Glomerular visceral epithelial cell (primary cell): ENCODE results near the gene ARNT2.
"Not testable (repeated sequence)": the region's sequence is repeated elsewhere in the genome, so short reads cannot be mapped to it uniquely, and the experiment has no call there.

Experiments used
- DNase-seq: peaks from one replicate; pipeline ENCODE4 v3.0.0-alpha.2; 2016; ENCODE audit errors: extremely low spot score

The ARNT2 gene

DNA sequence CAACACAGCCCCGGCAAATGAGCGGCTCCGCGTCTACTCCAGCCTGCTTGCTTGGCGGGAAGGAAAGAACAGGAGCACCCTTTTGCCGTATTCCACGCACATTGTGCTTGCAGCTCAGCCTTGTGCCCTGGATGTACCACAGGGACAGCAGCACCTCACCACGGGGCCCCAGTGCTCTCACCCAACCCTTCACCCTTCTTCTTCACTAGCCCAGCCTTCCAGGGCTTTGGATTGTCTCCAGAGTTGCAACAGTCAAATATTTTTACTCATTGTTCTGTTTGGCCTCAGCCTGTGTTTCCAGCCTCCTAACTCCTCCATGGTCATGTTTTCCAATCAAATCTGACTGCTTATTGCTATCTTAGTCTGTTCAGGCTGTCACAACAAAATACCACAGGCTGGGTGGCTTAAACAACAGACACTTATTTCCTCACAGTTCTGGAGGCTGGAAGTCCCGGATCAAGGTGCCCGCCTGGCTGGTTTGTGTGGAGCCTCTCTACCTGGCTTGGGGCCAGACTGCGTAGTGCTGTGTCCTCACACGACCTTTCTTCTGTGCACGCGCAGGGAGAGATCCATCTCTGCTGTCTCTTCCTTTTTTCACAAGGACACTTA lies 211.7 kb downstream of the ARNT2 start:
- peak; percentile 47 for DNase-seq

DNA sequence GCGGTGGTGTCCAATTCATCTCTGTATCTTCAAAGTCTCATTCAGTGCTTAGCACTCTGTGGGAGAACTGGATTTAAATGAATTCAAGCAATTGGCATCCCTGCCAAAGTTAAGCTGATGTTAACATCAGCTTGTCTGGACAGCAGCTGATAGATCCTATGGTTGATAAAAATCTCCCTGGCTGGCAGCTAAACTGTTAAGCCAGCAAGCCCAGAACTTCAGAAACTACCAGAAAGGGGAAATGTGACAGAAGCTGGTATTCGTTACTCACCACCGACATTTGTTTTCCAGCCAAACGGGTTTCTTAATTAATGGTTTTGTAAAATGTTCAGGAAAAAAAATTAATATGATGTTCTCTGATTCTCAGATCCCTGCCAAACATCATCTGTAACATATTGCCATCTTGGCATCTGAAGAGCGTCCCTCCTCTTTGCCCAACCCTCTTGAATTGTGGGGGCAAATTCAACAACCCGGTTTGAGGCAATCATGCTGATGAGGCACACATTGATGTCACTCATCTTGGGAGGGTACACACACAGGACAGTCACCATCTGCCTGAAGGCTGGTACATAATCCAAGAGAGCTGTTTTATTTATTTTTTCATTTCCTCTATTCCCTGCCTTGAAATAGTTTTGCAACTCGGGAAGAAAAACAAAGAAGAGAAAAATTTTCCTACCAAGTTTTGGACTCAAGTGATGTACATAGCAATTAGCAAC lies 214.7 kb downstream of the ARNT2 start:
- no peak for DNase-seq

DNA sequence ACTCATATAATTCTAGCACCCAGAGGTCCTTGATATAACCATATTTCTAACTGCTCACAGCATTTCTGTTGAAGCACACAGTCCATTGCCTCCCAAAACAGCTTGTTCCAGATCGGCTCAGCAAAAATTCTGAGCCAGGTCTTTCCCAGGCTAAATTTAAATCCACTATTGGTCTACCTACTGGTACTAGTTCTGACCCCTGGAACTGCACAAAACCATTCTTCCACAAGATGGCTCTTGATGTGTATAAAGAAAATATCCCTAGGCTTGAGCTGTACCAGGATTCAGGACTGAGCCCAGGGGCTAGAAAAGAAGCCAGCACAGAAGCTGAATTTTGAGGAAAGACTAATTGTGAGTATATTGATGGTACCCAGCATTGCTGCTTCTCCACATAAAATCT lies 215.5 kb downstream of the ARNT2 start:
- DNase-seq: peak; percentile 9

DNA sequence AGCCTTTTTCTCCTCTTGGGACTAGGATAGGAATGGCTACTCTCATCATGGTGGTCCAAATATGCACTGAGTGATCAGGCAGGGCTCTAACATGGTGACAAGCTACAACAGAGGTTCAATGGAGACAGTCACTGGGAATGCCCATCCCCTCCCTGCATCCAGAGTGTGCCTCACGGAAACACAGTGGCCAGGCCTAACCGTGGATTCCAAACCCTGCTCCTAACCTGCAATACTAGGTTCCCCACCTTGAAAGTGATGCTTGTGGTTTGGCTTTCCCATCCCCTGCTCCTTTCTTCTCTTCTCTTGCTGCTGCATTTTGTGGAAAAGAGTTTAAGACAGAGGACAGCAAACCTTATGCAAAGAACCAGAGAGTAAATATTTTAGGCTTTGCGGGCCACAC lies 216.0 kb downstream of the ARNT2 start:
- DNase-seq: no peak

DNA sequence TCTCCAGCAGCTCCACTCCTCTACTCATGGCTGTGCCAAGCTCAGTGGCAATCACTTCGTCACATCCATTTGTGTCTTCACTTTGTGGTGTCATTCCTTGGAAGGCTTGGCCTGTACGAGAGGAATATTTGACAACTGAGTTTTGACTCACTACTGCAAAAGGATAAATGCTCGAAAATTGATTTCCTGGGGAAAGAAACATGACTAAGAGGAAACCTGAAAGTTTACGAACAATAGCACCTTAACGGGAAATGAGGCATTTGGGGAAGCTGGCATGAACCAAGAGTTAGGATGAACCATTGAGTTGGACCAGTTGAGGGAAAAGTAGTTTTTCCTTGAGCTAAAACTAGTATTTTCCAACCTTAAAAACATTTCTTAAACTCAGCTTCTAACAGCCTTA lies 216.7 kb downstream of the ARNT2 start:
- DNase-seq: no peak

DNA sequence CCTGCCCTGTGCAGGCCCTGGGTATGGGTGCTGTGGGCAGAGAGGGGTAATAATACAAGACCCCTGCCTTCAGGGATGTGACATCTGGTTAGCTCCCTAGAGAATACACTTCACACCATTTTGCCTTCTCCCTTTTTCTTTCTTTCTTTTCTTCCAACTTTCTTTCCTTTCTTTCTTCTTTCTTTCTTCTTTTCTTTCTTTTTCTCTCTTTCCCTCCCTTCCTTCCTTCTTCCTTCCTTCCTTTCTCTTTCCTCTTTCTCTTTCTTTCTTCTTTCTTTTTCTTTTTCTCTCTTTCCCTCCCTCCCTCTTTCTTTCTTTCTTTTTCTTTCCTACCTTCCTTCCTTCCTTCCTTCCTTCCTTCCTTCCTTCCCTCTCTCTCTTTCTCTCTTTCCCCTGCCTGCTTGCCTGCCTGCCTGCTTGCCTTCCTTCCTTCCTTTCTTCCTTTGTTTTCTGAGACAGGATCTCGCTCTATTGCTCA lies 222.5 kb downstream of the ARNT2 start:
- no peak for DNase-seq

DNA sequence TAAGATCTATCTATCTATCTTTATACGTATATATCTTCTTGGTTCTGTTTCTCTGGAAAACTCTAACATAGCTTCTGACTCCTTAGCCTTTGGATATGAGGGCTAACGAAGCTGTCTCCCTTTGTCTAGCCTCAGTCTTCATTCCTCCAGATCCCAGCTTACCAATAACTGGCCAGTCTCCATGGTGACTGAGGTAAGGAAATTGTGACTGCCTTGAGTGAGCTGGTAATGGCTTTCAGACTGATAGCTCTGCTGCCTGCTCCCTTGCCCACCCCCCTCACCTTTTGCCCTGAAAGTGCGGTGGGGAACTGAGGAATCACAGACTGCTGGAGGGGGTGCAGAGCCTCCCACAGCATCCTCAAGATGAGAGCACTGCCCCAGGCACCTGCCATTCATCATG lies 225.2 kb downstream of the ARNT2 start:
- DNase-seq: no peak

DNA sequence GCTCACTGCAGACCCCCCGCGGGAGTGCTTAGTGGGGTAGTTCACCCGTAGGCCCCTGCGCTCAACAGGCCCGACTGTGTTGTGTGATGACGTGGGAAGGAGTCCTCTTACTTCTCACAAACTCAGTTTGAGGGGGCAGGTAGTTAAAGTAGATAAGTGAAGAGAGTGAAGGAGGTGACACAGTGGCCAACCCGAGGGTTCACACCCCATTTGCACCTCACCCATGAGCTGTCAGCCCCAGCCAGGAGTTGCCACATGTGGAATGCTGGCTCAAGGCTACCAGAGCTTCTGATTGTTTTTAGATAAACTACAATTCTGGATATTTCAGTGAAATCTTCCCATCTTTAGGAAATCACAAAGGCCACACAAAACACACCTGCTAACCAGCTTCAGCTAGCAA lies 226.8 kb downstream of the ARNT2 start:
- no peak for DNase-seq

DNA sequence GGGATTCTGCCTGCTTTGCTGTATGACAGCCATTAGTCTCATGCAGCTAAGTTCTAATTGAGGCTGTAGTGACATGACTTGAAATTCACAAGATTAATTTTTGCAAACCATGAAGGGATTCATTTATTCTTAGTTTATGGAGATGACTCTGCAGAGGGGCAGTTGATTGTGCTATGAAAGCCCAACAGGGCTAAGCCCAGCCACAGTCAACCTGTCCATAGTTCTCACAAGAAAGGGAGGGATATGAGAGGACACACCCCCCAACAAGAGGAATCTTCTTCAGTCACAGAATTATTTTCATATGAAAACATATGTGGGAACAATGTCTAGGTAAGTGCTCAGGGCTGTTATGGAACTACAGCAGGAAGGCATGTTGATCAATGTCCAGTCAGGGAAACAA lies 229.0 kb downstream of the ARNT2 start:
- DNase-seq: no peak

DNA sequence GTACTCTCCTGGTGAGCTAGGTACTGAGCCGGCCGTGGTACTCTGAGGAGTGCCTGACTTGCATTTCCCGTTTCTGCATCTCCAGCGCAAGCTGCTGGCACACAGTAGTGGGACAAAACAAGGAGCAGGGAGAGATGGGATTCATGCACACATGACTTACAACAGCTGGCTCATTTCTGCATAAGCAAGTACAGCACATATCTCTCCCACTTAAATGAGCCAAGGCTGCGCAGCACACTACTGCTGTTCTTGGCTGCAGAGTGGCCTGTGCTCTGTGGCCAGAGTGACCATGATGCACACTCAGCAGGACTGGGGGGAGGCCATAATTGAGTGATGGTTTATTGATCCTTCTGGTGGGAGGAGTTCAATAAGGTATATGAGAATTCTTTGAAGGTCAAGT lies 231.8 kb downstream of the ARNT2 start:
- DNase-seq: no peak

DNA sequence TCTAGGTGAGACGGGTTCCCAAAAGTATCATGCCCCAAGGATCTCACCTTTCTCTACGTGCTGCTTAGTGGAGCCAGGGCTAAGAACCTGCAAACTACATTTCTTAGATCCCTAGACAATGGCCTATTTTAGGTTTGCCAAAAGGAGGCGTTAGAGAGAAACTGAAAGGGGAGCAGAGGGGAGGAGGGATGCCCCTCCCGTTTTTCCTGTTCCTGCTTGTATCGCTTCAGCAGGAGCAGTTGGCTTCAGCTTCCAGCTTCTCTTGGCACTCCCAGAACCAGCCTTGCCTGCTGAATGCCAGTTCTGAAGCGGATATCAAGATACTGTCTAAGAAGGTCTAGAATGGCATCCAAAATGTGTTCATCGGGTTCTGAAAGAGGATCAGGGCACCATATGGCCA lies 232.5 kb downstream of the ARNT2 start:
- DNase-seq: no peak

DNA sequence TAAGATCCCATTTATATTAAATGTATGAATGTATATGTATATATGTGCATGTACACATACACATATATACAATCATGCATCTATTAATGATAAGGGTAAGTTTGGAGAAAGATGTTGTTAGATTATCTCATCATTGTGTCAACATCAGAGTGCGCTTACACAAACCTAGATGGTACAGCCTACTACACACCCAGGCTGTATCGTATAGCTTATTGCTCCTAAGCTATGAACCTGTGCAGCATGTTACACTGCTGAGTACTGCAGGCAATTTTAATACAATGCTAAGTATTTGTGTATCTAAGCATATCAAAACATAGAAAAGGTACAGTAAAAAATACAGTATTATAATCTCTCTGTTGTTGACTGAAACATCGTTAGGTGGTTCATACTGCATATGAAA lies 233.6 kb downstream of the ARNT2 start:
- no peak for DNase-seq

DNA sequence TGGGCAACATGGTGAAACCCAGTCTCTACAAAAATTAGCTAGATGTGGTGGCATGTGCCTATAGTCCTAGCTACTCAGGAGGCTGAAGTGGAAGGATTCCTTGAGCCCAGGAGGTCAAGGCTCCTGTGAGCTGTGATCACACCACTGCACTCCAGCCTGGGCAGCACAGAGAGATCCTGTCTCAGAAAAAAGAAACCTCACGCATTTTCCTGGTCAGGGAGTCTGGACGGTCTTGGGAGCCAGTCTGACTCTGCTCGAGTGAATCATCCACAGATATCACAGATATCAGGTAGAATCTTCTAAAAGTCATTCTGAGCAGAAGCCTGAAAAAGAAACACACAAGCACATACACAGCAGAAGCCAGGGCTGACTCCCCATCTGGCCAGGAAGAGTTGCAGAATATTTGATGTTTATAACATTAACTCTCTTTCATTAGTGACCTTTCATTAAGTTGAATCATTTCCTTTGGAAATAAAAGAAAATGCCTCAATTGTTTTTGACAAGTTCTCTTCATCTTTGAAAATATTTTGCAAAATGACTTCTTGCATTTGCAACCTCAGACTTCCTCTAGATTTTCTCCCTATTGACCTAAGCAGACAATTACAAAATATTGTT lies 234.5 kb downstream of the ARNT2 start:
- no peak for DNase-seq

DNA sequence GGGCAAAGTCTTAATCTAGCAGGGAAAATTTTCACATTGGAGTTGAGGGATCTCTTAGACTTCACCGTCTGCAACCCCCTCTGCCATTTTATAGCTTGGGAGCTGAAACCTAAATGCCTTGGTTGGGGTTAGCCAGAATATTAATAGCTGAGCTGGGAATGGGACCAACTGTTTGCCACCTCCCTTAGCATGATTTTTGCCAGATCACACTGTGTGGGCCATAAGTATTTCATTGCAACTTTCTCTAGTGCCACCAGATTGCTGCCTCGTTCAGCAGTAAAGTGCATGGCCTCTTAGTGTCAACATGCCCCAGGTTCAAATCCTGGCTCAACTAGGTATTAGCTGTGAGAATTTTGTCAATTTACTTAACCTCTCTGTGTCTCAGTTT lies 235.0 kb downstream of the ARNT2 start:
- no peak for DNase-seq

DNA sequence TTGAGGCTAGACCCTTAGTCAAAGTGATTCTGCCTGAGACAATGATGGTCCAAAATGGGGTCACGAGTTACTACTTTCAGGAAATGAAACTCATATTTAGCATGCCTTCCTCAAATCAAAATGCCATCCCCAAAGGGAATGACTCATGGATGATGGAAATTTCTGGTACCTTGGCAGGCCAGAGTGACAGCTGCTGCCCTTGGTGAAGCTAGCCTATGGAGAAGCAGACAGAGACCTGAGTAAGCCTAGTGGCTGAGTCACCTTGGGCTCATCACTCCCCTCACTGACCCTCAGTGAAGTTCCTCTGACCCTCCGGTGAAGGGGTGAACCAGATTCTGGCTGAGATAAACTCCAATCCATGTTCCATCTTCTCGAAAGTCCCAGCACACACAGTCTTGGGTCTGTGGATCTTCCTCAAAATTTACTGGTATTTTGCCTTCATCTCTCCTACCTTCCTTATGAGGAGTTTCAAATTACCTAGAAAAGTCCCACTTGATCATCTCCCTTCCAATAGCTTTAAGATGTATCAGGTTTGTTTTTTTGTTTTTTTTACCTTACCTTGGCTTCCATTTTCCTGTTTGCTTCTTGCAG lies 236.4 kb downstream of the ARNT2 start:
- no peak for DNase-seq

DNA sequence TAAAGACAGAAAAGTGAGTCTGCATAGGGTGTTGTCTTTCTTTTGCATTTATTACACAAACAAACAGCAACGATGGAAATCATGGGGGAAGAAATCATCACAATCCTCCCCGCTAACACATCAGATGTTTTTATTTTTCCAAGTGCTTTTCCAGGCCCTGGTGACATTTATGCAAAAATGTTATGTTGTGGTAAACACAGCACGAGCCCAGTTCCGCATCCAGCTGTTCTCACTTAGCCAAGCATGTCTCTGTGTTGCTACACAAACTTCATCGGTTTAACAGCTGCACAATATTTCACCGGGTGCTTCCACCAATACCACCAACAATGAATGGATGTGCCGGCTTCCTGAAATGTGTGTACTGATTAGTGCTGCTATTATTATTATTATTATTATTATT lies 237.2 kb downstream of the ARNT2 start:
- DNase-seq: no peak

DNA sequence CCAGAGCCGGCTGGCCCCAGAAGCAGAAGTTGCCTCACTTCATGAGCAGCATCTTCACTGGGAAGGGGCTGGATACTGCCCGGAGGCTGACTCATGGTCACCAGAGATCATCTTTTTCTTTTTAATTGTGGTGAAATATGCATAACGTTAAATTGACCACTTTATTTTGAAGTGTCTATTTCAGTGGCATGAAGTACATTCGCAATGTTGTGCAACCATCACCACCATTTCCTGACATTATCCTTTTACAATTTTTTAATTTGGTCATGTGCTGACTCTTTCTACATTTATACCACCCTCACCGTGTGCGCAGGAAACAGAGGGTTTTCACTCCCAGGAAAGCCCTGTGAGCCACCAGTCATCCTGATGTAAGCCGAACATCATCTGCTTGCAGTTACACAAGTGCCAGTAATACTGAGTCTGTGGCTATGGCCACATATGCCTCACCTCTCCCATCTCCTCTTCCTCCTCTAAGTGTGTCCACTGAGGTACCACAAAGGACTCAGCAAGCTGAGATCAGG lies 239.3 kb downstream of the ARNT2 start:
- DNase-seq: no peak

DNA sequence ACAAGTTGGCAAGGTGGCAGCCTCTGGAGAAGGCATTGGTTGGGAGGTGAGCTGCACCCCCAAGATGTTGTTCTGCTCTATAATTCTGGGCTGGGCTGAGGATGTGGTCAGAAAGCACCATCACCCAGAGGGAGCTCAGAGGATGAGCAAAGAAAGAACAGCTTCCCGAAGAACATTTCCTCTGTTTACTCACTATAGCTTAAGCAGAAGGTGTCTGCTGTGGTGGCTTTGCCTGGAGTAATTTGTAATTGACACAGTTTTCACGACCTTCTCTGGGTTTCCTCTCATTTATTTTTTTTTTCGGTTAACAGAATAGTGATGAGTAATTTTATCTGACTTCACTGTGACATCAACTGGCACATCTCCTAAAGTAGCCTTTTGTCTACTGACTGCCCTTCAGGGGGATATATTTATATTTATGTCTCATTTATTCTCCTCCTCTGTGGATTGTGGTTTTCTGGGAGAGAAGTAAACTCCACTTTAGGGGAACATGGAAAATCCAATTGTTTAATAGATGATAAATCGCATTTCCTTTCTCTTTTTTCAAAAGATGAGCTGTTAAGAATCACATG lies 241.4 kb downstream of the ARNT2 start:
- peak; percentile 3 for DNase-seq

DNA sequence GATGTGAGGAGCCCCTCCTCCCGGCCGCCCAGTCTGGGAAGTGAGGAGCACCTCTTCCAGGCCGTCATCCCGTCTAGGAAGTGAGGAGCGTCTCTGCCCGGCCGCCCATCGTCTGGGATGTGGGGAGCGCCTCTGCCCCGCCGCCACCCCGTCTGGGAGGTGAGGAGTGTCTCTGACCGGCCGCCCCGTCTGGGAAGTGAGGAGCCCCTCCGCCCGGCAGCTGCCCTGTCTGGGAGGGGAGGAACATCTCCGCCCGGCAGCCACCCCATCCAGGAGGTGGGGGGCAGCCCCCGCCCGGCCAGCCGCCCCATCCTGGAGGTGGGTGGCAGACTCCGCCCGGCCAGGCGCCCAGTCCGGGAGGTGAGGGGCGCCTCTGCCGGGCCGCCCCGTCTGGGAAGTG lies 243.2 kb downstream of the ARNT2 start:
- not testable (repeated sequence) for DNase-seq
